PC-9 (cell line): ENCODE results near the gene GAL3ST2. TPM values are rescaled to one million over a fixed set of nuclear protein-coding genes. Genes with fewer than 3 reads are reported as not detected.

Experiments used
- BruUV-seq: library from RNA; stranded (reverse); fragments of 400-500 nt; replicated peaks from 2 replicates; lab custom pipeline; 2021; lab: Mats Ljungman, UMichigan
- CTCF ChIA-PET: fragments of 300-600 bp; sonication (Branson Sonifier 250); formaldehyde crosslinking; loops from one replicate; lab custom pipeline; 2022; ENCODE audit warnings: antibody characterized with exemption; lab: Charles Lee
- POLR2A ChIA-PET: fragments of 300-600 bp; sonication (Branson Sonifier 250); formaldehyde crosslinking; loops from one replicate; lab custom pipeline; 2022; ENCODE audit warnings: antibody characterized with exemption; ENCODE audit not compliant: unreplicated experiment; lab: Charles Lee
- DNase-seq, 2 experiments: peaks; one replicate each; pipeline versions ENCODE4 v3.0.0 to v3.0.0-alpha.2; 2015 to 2022; ENCODE audit warnings: mixed read lengths in 1 of 2
- H2AFZ ChIP-seq: fragments of 200-600 bp; sonication (generic); 2 replicates; pipeline ENCODE4 v1.8.1; 2017; ENCODE audit warnings: antibody characterized with exemption
- H3F3A ChIP-seq: fragments of 200-600 bp; sonication (generic); 2 replicates; pipeline ENCODE4 v1.8.1; 2017; ENCODE audit warnings: antibody characterized with exemption, mild to moderate bottlenecking, low read depth; ENCODE audit not compliant: insufficient read depth
- H3K27ac ChIP-seq: fragments of 200-600 bp; sonication (generic); 2 replicates; pipeline ENCODE4 v1.6.1; 2016; ENCODE audit warnings: mixed run types
- H3K27me3 ChIP-seq: fragments of 200-600 bp; sonication (generic); 2 replicates; pipeline ENCODE4 v1.6.1; 2016; ENCODE audit warnings: low read depth, mixed run types; ENCODE audit not compliant: insufficient read depth
- H3K36me3 ChIP-seq: fragments of 200-600 bp; sonication (generic); 2 replicates; pipeline ENCODE4 v1.6.1; 2016; ENCODE audit warnings: low read depth, mixed run types
- H3K4me1 ChIP-seq: fragments of 200-600 bp; sonication (generic); replicated peaks from 2 replicates; pipeline ENCODE4 v1.6.1; 2016; ENCODE audit warnings: mixed run types; ENCODE audit not compliant: insufficient read depth
- H3K4me2 ChIP-seq: fragments of 200-600 bp; sonication (generic); 2 replicates; pipeline ENCODE4 v1.6.1; 2017; ENCODE audit warnings: mixed run types
- H3K4me3 ChIP-seq: fragments of 200-600 bp; sonication (generic); 2 replicates; pipeline ENCODE4 v1.6.1; 2016; ENCODE audit warnings: mixed run types
- H3K79me2 ChIP-seq: fragments of 200-600 bp; sonication (generic); 2 replicates; pipeline ENCODE4 v1.6.1; 2017; ENCODE audit warnings: low read depth, mixed run types
- H3K9me2 ChIP-seq: fragments of 200-600 bp; sonication (generic); 2 replicates; pipeline ENCODE4 v1.8.1; 2017; ENCODE audit warnings: mild to moderate bottlenecking; ENCODE audit not compliant: insufficient read depth
- H3K9me3 ChIP-seq: fragments of 200-600 bp; sonication (generic); 2 replicates; pipeline ENCODE4 v1.8.1; 2016; ENCODE audit warnings: low read depth; ENCODE audit not compliant: insufficient read depth
- H4K20me1 ChIP-seq: fragments of 200-600 bp; sonication (generic); 2 replicates; pipeline ENCODE4 v1.8.1; 2017; ENCODE audit not compliant: insufficient read depth
- CTCF ChIP-seq: fragments of 200-600 bp; sonication (generic); conservative IDR thresholded peaks from 2 replicates; pipeline ENCODE4 v1.6.1; 2017; ENCODE audit warnings: mixed run types, antibody characterized with exemption, mild to moderate bottlenecking, moderate library complexity
- EZH2 ChIP-seq: fragments of 200-600 bp; sonication (generic); IDR thresholded peaks from 2 replicates; pipeline ENCODE4 v1.8.0; 2017; ENCODE audit warnings: antibody characterized with exemption, low read depth
- intact Hi-C: fragments of 100-400 bp; cut with micrococcal nuclease; formaldehyde crosslinking; loops from one replicate; pipeline ENCODE4 v1.10.0; 2022; ENCODE audit not compliant: unreplicated experiment
- total RNA-seq: library from RNA; stranded (reverse); gene quantifications from 2 replicates; pipeline ENCODE4 v1.2.3, GENCODE V29; 2021

The GAL3ST2 gene
- total RNA-seq, 1 experiment from 2014 or later: 3.9 TPM

- no peaks in the 10 kb centered on the region for H3K79me2 ChIP-seq
- ChIA-PET POLR2A (no interaction called here), CTCF (interaction anchor here (0.6 kb wide), 1 partner anchor 325 kb away, joined by 5 read pairs; no protein-coding TSS in a partner anchor)
- no peak for DNase-seq
- no peak overlapping the region for H3K27ac ChIP-seq
- no peaks in the 10 kb centered on the region; the same call in 1 of the 2 replicates for H3F3A ChIP-seq
- no TSS peak for BruUV-seq
- H3K4me3 ChIP-seq: no peak overlapping the region
- no peak for TF ChIP-seq CTCF
- no peak for TF ChIP-seq EZH2
- intact Hi-C loops: no loop called here
- no peaks in the 10 kb centered on the region for H3K9me2 ChIP-seq
- no peaks in the 10 kb centered on the region for H4K20me1 ChIP-seq
- no peak overlapping the region for H2AFZ ChIP-seq
- no peaks in the 10 kb centered on the region for H3K4me1 ChIP-seq
- H3K9me3 ChIP-seq: no peaks in the 10 kb centered on the region
- H3K27me3 ChIP-seq: peaks cover 70% of the 10 kb centered on the region
- no peak overlapping the region for H3K4me2 ChIP-seq
- H3K36me3 ChIP-seq: no peaks in the 10 kb centered on the region
Observed at GRCh38 chr2:241841181-241842066, 64.8 kb downstream of the GAL3ST2 start.

GRCh38 chr2:241842067-241842415 is 65.4 kb downstream of the GAL3ST2 start:
- Histone ChIP-seq H4K20me1 (no peaks in the 10 kb centered on the region), H3K27ac (no peak overlapping the region), H3K9me3 (no peaks in the 10 kb centered on the region), H3K9me2 (no peaks in the 10 kb centered on the region), H3K36me3 (no peaks in the 10 kb centered on the region), H3K4me1 (no peaks in the 10 kb centered on the region), H3F3A (no peaks in the 10 kb centered on the region; the same call in 1 of the 2 replicates), H3K79me2 (no peaks in the 10 kb centered on the region), H3K4me3 (no peak overlapping the region), H2AFZ (no peak overlapping the region), H3K27me3 (peaks cover 66% of the 10 kb centered on the region), H3K4me2 (no peak overlapping the region)
- no peak for DNase-seq
- BruUV-seq: no TSS peak
- TF ChIP-seq CTCF (no peak), EZH2 (no peak)
- intact Hi-C loops: no loop called here
- POLR2A ChIA-PET: no interaction called here
- CTCF ChIA-PET: no interaction called here

GRCh38 chr2:241842620-241843211 is 66.1 kb downstream of the GAL3ST2 start:
- Histone ChIP-seq H3K4me3 (no peak overlapping the region), H4K20me1 (no peaks in the 10 kb centered on the region), H3F3A (no peaks in the 10 kb centered on the region; the same call in 1 of the 2 replicates), H3K79me2 (no peaks in the 10 kb centered on the region), H3K27me3 (peaks cover 59% of the 10 kb centered on the region), H3K27ac (no peak overlapping the region), H3K4me2 (no peak overlapping the region), H2AFZ (no peak overlapping the region), H3K9me2 (no peaks in the 10 kb centered on the region), H3K36me3 (no peaks in the 10 kb centered on the region), H3K4me1 (no peaks in the 10 kb centered on the region), H3K9me3 (no peaks in the 10 kb centered on the region)
- ChIA-PET POLR2A (no interaction called here), CTCF (no interaction called here)
- no peak for DNase-seq
- TF ChIP-seq EZH2 (no peak), CTCF (no peak)
- intact Hi-C loops: no loop called here
- BruUV-seq: no TSS peak
